T47D (cell line): ENCODE data around the gene PABPN1L.

Experiments used
- DNase-seq, 2 experiments: peaks; one replicate each; pipeline versions ENCODE4 v3.0.0 to v3.0.0-alpha.2; 2011 to 2012; ENCODE audit warnings: low read depth in 1 of 2, low spot score in 1 of 2
- JUND ChIP-seq: IDR thresholded peaks from 2 replicates; pipeline ENCODE4 v1.6.1; 2012; ENCODE audit warnings: low read depth
- in situ Hi-C: cut with HindIII; loops from 2 replicates; pipeline ENCODE4 v1.10.0; 2016; ENCODE audit warnings: low sequenced_read_pairs, low pct_unique_long_range_greater_than_20kb

The PABPN1L gene

GRCh38 chr16:88866151-88866920 lies at the start of gene PABPN1L:
Gene PABPN1L (minus strand): TSS chr16:88866660. CDS start chr16:88866606, 54 bp downstream.
- in situ Hi-C loops, result no loop called here
- TF ChIP-seq JUND, result no peak
- DNase-seq, result peak in 1 of 2 experiments; percentile 43

GRCh38 chr16:88915639-88916327 lies 49.3 kb upstream of the PABPN1L start:
- DNase-seq, result no peak
- in situ Hi-C loops, result no loop called here
- TF ChIP-seq JUND, result no peak

GRCh38 chr16:88914750-88915368 lies 48.4 kb upstream of the PABPN1L start:
- TF ChIP-seq JUND, result no peak
- no peak for DNase-seq
- in situ Hi-C loops, result no loop called here

GRCh38 chr16:88913870-88914269 lies 47.4 kb upstream of the PABPN1L start:
- DNase-seq, result no peak
- TF ChIP-seq JUND, result no peak
- in situ Hi-C loops, result no loop called here

- no peak for TF ChIP-seq JUND
- DNase-seq, result no peak
- in situ Hi-C loops, result no loop called here
Measured at GRCh38 chr16:88913001-88913612, 46.6 kb upstream of the PABPN1L start.

GRCh38 chr16:88912556-88912955 lies 46.1 kb upstream of the PABPN1L start:
- no peak for TF ChIP-seq JUND
- in situ Hi-C loops, result no loop called here
- DNase-seq, result no peak

GRCh38 chr16:88911946-88912310 lies 45.5 kb upstream of the PABPN1L start:
- TF ChIP-seq JUND, result no peak
- no peak for DNase-seq
- in situ Hi-C loops, result no loop called here

- no peak for DNase-seq
- no peak for TF ChIP-seq JUND
- in situ Hi-C loops, result no loop called here
Measured at GRCh38 chr16:88911136-88911945, 44.9 kb upstream of the PABPN1L start.

- in situ Hi-C loops, result no loop called here
Measured at GRCh38 chr16:88910284-88911135, 44.0 kb upstream of the PABPN1L start.

GRCh38 chr16:88909431-88910210 lies 43.2 kb upstream of the PABPN1L start:
- DNase-seq, result no peak
- TF ChIP-seq JUND, result no peak
- in situ Hi-C loops, result no loop called here

More at GRCh38 chr16:88910284-88911135, 44.0 kb upstream of the PABPN1L start:
- peak in 1 of 2 experiments; percentile 51 for DNase-seq
- no peak for TF ChIP-seq JUND
